SK-N-SH (cell line): ENCODE measurements around the gene BTBD2. TPM values are rescaled to one million over a fixed set of nuclear protein-coding genes. Genes with fewer than 3 reads are reported as not detected.

Experiments used
- CTCF ChIA-PET: fragments of 300-600, 350-600 bp; formaldehyde crosslinking; extraction: SDS; loops from one replicate; lab custom pipeline; 2021; lab: Yijun Ruan, JAX
- POLR2A ChIA-PET: fragments of 350-600 bp; sonication (Branson Sonifier 250); formaldehyde crosslinking; extraction: SDS; loops from one replicate; lab custom pipeline; 2020; ENCODE audit warnings: antibody characterized with exemption, inconsistent platforms; lab: Yijun Ruan, JAX
- DNase-seq: peaks from one replicate; pipeline ENCODE4 v3.0.0; 2012
- H2AFZ ChIP-seq: fragments of 200-600 bp; sonication (generic); 2 replicates; pipeline ENCODE4 v1.8.1; 2016; ENCODE audit warnings: antibody characterized with exemption, mild to moderate bottlenecking, low read depth
- H3F3A ChIP-seq: fragments of 200-600 bp; sonication (generic); replicated peaks from 2 replicates; pipeline ENCODE3; 2016; ENCODE audit warnings: antibody characterized with exemption, mild to moderate bottlenecking; ENCODE audit not compliant: insufficient read depth
- H3K27ac ChIP-seq, 2 experiments: fragments of 200-500 bp in 1 of 2; fragments of 200-600 bp in 1 of 2; sonication (Bioruptor generic) in 1 of 2; sonication (generic), shearing (Covaris generic) in 1 of 2; 2 replicates each; pipeline versions ENCODE4 v1.5.1 to v1.6.1; 2014 to 2016; ENCODE audit warnings: low read depth in 2 of 2, inconsistent platforms in 1 of 2, low read length in 1 of 2, mild to moderate bottlenecking in 1 of 2, mixed read lengths in 1 of 2
- H3K27me3 ChIP-seq: fragments of 200-600 bp; sonication (generic), shearing (Covaris generic); 2 replicates; pipeline ENCODE4 v1.6.1; 2016; ENCODE audit warnings: mixed run types; ENCODE audit not compliant: insufficient read depth
- H3K36me3 ChIP-seq, 2 experiments: fragments of 200-500 bp in 1 of 2; fragments of 200-600 bp in 1 of 2; sonication (Bioruptor generic) in 1 of 2; sonication (generic) in 1 of 2; replicated peaks in 1 of 2; 2 replicates each; pipeline versions ENCODE3 to v1.5.1; 2014 to 2016; ENCODE audit warnings: low read length in 1 of 2, mild to moderate bottlenecking in 1 of 2; ENCODE audit not compliant: insufficient read depth in 2 of 2, control insufficient read depth in 1 of 2
- H3K4me1 ChIP-seq, 2 experiments: fragments of 200-500 bp in 1 of 2; fragments of 200-600 bp in 1 of 2; sonication (Bioruptor generic) in 1 of 2; sonication (generic), shearing (Covaris generic) in 1 of 2; 2 replicates each; pipeline versions ENCODE4 v1.5.1 to v1.6.1; 2014 to 2016; ENCODE audit warnings: low read depth in 1 of 2, low read length in 1 of 2, mixed run types in 1 of 2; ENCODE audit not compliant: insufficient read depth in 2 of 2, control insufficient read depth in 1 of 2
- H3K4me2 ChIP-seq: fragments of 200-600 bp; sonication (generic), shearing (Covaris generic); 2 replicates; pipeline ENCODE4 v1.6.1; 2017; ENCODE audit warnings: mixed run types
- H3K4me3 ChIP-seq, 2 experiments: fragments of 200-500 bp in 1 of 2; fragments of 200-600 bp in 1 of 2; sonication (Bioruptor generic) in 1 of 2; sonication (generic), shearing (Covaris generic) in 1 of 2; 2 replicates each; pipeline versions ENCODE4 v1.5.1 to v1.8.1; 2014 to 2016; ENCODE audit warnings: low read depth in 2 of 2, inconsistent platforms in 1 of 2, low read length in 1 of 2, mild to moderate bottlenecking in 1 of 2, mixed read lengths in 1 of 2, moderate library complexity in 1 of 2
- H3K79me2 ChIP-seq: fragments of 200-600 bp; sonication (generic); 2 replicates; pipeline ENCODE4 v1.8.1; 2017; ENCODE audit warnings: mild to moderate bottlenecking; ENCODE audit not compliant: insufficient read depth
- H3K9ac ChIP-seq: fragments of 200-600 bp; sonication (generic); 2 replicates; pipeline ENCODE4 v1.6.1; 2017; ENCODE audit warnings: mixed run types
- H3K9me2 ChIP-seq: fragments of 200-600 bp; sonication (generic); 2 replicates; pipeline ENCODE4 v1.6.1; 2017; ENCODE audit warnings: mixed run types
- H3K9me3 ChIP-seq: fragments of 200-600 bp; sonication (generic); 2 replicates; pipeline ENCODE4 v1.6.1; 2017; ENCODE audit warnings: mixed run types, mild to moderate bottlenecking, moderate library complexity
- H4K20me1 ChIP-seq: fragments of 200-600 bp; sonication (generic); 2 replicates; pipeline ENCODE4 v1.6.1; 2017; ENCODE audit warnings: mild to moderate bottlenecking, mixed run types; ENCODE audit not compliant: insufficient read depth
- EP300 ChIP-seq, 2 experiments: IDR thresholded peaks; 2 replicates each; pipeline versions ENCODE4 v1.4.0 to v1.6.1; 2012; ENCODE audit warnings: borderline replicate concordance in 1 of 2, low read depth in 1 of 2, low read length in 1 of 2
- EZH2phosphoT487 ChIP-seq: fragments of 200-600 bp; sonication (generic); IDR thresholded peaks from 2 replicates; pipeline ENCODE4 v1.6.1; 2017; ENCODE audit warnings: low read depth, mixed run types, mild to moderate bottlenecking, antibody characterized with exemption, moderate library complexity, borderline replicate concordance
- FOSL2 ChIP-seq: IDR thresholded peaks from 2 replicates; pipeline ENCODE4 v1.4.0; 2012; ENCODE audit warnings: low read depth, mild to moderate bottlenecking, moderate library complexity, borderline replicate concordance
- JUND ChIP-seq: IDR thresholded peaks from 2 replicates; pipeline ENCODE4 v1.4.0; 2012
- NFIC ChIP-seq: IDR thresholded peaks from 2 replicates; pipeline ENCODE4 v1.4.0; 2012; ENCODE audit warnings: borderline replicate concordance
- NRF1 ChIP-seq: IDR thresholded peaks from 2 replicates; pipeline ENCODE4 v1.6.1; 2012; ENCODE audit warnings: low read depth, mild to moderate bottlenecking, low read length
- RAD21 ChIP-seq: IDR thresholded peaks from 2 replicates; pipeline ENCODE4 v1.6.1; 2012; ENCODE audit warnings: mild to moderate bottlenecking, low read length
- RFX5 ChIP-seq: IDR thresholded peaks from 2 replicates; pipeline ENCODE4 v1.6.1; 2012; ENCODE audit warnings: mild to moderate bottlenecking, improper control_type of control experiment, low read length
- TCF12 ChIP-seq: IDR thresholded peaks from 2 replicates; pipeline ENCODE4 v1.4.0; 2012
- TEAD4 ChIP-seq: IDR thresholded peaks from 2 replicates; pipeline ENCODE4 v1.4.0; 2012; ENCODE audit warnings: mild to moderate bottlenecking, borderline replicate concordance; ENCODE audit not compliant: insufficient read depth
- YY1 ChIP-seq: IDR thresholded peaks from 2 replicates; pipeline ENCODE4 v1.4.0; 2012; ENCODE audit warnings: low read depth, mild to moderate bottlenecking
- WGBS: methylation state at CpG from one replicate; pipeline ENCODE4 v1.1.6; 2017; ENCODE audit warnings: low lambda C conversion rate; 5-methylcytosine and 5-hydroxymethylcytosine counted together
- polyA plus RNA-seq, 3 experiments: library from polyadenylated mRNA; depleted of rRNA; stranded (reverse); fragments of >200 nt; gene quantifications; 2 replicates each; pipeline ENCODE4 v1.2.3, GENCODE V29; 2012
- TF ChIP-seq, protein P1 (sequence below): IDR thresholded peaks from 2 replicates; pipeline ENCODE4 v1.6.1; 2012; ENCODE audit warnings: mild to moderate bottlenecking, low read depth, low read length, moderate library complexity
- TF ChIP-seq, protein P2 (sequence below): fragments of 200-600 bp; sonication (generic); IDR thresholded peaks from 2 replicates; pipeline ENCODE4 v1.6.1; 2017; ENCODE audit warnings: antibody characterized with exemption, mild to moderate bottlenecking, moderate library complexity

The BTBD2 gene
- polyA plus RNA-seq, 1 of the 3 experiments (the other 2 are of a cell fraction) = 66.8 TPM

DNA sequence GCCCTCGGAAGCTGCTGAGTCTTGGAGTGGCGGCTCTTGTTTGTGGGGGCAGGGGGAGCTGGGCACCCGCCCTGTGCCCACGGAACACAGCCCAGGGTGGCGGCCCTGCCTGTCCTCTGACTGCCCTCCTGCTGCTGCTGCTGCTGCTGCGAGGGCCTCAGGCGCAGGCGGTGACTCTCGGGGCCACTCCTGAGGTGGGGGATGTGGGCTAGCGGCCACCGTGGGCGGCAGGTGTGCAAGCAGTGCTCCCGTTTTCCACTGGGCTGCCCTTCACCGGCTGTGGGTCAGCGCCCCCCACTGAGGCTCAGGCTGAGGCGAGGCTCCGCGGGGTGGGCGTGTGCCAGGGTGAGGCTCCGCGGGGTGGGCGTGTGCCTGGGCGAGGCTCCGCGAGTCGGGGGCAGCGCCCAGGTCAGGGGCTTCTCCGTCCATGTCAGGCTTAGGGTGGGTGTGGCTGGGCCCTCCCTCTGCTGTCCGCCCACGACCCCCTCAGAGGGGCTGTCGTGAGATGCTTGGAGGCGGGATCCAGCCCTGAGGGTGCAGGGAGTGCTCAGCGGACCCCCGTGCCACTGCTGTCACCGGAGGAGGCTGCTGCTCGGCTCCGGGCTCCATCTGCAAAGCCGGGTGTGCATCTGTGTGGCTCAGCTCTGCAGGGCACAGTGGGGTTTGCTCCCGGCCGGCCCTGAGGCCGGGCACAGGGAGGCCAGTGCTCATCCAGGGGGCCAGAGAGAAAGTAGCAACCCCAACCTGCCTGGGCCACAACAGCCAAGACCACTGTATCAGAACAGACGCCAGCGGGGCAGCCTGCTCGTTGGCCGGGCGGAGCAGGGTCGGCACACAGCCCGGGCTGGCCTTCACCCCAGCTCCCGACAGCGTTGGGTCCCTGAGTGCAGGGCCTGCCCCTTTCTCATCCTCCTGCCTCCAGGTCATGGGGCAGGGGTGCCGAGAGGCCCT, 60.1 kb downstream of the BTBD2 start:
- peaks cover 0 to 6% of the 10 kb centered on the region in 2 experiments for H3K36me3 ChIP-seq
- H3K27ac ChIP-seq = no peak overlapping the region
- H3K4me3 ChIP-seq = no peak overlapping the region
- no peak overlapping the region for H2AFZ ChIP-seq
- H3K9ac ChIP-seq = no peak overlapping the region
- no peak for TF ChIP-seq NRF1
- H3F3A ChIP-seq = no peaks in the 10 kb centered on the region
- 91% methylated on average over 8 of the region's 51 CpGs for WGBS
- H3K9me3 ChIP-seq = no peaks in the 10 kb centered on the region
- peaks cover 70% of the 10 kb centered on the region for H4K20me1 ChIP-seq
- H3K9me2 ChIP-seq = no peaks in the 10 kb centered on the region
- no peaks in the 10 kb centered on the region; a peak in 1 of 4 replicates for H3K4me1 ChIP-seq
- ChIA-PET POLR2A (no interaction called here), CTCF (interaction anchor here (0.6 to 3.3 kb wide), 3 partner anchors 10 to 26 kb away, joined by 3 to 24 read pairs (median 3); no protein-coding TSS in a partner anchor)
- no peak overlapping the region for H3K4me2 ChIP-seq
- H3K27me3 ChIP-seq = no peaks in the 10 kb centered on the region
- no peak for DNase-seq
- peaks cover 85% of the 10 kb centered on the region for H3K79me2 ChIP-seq

DNA sequence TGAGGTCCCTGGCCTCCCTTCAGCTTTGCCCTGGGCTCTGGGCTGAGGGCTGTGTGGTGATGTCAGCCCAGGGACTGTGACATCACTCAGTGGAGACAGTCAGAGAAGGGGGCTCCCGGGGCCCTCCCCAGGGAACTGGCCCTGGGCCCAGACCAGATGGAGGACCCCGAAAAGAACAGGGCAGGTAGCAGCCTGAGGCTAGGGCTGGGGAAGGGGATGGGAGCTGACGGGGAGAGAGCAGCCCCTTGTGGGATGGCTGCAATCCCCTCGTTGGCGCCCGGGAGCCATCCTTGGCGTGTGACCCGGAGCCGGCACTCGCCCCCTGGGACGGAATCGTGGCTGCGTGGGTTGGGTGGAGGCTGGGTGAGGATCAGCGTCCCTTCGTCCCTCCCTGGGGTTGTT, 61.0 kb downstream of the BTBD2 start:
- H3K9me2 ChIP-seq = no peaks in the 10 kb centered on the region
- no peak overlapping the region; a peak in 1 of 4 replicates for H3K27ac ChIP-seq
- no peak overlapping the region for H3K4me2 ChIP-seq
- TF ChIP-seq TCF12 = no peak
- TF ChIP-seq RFX5 = no peak
- TF ChIP-seq EZH2phosphoT487 = no peak
- TF ChIP-seq FOSL2 = no peak
- no peak for TF ChIP-seq YY1
- no peak for TF ChIP-seq NFIC
- TF ChIP-seq, protein P1, sequence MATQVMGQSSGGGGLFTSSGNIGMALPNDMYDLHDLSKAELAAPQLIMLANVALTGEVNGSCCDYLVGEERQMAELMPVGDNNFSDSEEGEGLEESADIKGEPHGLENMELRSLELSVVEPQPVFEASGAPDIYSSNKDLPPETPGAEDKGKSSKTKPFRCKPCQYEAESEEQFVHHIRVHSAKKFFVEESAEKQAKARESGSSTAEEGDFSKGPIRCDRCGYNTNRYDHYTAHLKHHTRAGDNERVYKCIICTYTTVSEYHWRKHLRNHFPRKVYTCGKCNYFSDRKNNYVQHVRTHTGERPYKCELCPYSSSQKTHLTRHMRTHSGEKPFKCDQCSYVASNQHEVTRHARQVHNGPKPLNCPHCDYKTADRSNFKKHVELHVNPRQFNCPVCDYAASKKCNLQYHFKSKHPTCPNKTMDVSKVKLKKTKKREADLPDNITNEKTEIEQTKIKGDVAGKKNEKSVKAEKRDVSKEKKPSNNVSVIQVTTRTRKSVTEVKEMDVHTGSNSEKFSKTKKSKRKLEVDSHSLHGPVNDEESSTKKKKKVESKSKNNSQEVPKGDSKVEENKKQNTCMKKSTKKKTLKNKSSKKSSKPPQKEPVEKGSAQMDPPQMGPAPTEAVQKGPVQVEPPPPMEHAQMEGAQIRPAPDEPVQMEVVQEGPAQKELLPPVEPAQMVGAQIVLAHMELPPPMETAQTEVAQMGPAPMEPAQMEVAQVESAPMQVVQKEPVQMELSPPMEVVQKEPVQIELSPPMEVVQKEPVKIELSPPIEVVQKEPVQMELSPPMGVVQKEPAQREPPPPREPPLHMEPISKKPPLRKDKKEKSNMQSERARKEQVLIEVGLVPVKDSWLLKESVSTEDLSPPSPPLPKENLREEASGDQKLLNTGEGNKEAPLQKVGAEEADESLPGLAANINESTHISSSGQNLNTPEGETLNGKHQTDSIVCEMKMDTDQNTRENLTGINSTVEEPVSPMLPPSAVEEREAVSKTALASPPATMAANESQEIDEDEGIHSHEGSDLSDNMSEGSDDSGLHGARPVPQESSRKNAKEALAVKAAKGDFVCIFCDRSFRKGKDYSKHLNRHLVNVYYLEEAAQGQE = no peak
- TF ChIP-seq EP300 (IDR thresholded peaks at IDR 0.05; ENCODE audit: borderline replicate concordance in 1 of 2, low read depth in 1 of 2, low read length in 1 of 2) = no peak
- TF ChIP-seq, protein P2, sequence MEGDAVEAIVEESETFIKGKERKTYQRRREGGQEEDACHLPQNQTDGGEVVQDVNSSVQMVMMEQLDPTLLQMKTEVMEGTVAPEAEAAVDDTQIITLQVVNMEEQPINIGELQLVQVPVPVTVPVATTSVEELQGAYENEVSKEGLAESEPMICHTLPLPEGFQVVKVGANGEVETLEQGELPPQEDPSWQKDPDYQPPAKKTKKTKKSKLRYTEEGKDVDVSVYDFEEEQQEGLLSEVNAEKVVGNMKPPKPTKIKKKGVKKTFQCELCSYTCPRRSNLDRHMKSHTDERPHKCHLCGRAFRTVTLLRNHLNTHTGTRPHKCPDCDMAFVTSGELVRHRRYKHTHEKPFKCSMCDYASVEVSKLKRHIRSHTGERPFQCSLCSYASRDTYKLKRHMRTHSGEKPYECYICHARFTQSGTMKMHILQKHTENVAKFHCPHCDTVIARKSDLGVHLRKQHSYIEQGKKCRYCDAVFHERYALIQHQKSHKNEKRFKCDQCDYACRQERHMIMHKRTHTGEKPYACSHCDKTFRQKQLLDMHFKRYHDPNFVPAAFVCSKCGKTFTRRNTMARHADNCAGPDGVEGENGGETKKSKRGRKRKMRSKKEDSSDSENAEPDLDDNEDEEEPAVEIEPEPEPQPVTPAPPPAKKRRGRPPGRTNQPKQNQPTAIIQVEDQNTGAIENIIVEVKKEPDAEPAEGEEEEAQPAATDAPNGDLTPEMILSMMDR = no peak
- no peak for TF ChIP-seq TEAD4
- TF ChIP-seq RAD21 = no peak
- no peak for TF ChIP-seq JUND
- TF ChIP-seq, all 33 proteins: peak for 0
- no peak for DNase-seq
- WGBS = no CpG with 5 or more reads among the region's 15 CpGs
- peaks cover 0 to 6% of the 10 kb centered on the region in 2 experiments for H3K36me3 ChIP-seq
- no peak overlapping the region for H3K4me3 ChIP-seq
- H3K27me3 ChIP-seq = no peaks in the 10 kb centered on the region
- CTCF ChIA-PET = interaction anchor here (1.2 to 1.4 kb wide), 2 partner anchors 9 to 115 kb away, joined by 3 to 6 read pairs; no protein-coding TSS in a partner anchor
- H3F3A ChIP-seq = no peaks in the 10 kb centered on the region
- H3K79me2 ChIP-seq = peaks cover 87% of the 10 kb centered on the region
- no peak overlapping the region for H2AFZ ChIP-seq
- POLR2A ChIA-PET = no interaction called here
- H3K9ac ChIP-seq = no peak overlapping the region
- H4K20me1 ChIP-seq = peaks cover 69% of the 10 kb centered on the region
- H3K9me3 ChIP-seq = no peaks in the 10 kb centered on the region
- H3K4me1 ChIP-seq = no peaks in the 10 kb centered on the region; a peak in 1 of 4 replicates
